Measurements from ENCODE around the gene SLC26A9.
A peak's percentile ranks its signal among the peaks of the same experiment; 100 is the strongest.

SLC26A9 gene

DNA sequence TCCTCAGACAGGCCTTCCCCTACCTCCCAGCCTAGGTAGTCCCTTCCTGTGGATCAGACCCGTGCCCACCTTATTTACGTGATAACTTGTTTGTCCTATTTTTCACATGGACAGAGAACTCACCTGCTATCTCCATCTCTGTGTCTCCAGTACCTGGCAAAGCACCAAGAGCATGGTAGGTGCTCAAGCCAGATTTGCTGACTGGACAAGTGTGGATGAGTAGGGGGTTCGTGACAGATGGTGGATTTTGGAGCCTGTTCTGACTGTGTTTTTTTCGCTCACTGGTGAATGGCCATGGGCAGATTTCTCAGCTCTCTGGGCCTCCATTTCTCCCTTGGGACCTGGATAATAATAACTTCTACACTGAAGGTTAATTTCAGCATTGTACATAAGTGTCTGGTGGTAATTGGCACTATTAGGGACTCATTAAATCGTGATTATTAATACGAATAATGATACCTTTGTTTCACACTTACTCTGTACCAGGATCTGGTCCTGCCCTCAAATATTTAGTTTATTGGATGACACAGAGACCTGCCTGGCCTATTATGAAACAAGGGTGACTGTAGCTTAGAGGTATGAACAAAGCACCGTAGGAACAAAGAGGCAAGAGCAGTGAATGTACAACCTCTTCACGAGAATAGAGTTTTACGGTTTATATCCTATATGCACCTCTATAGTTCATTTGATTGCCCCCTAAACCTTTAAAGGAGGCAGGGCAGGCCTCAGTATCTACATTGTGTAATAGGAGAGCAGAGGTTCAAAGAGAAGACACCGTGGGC lies 24.5 kb upstream of the SLC26A9 start:
- TF ChIP-seq, protein P1, sequence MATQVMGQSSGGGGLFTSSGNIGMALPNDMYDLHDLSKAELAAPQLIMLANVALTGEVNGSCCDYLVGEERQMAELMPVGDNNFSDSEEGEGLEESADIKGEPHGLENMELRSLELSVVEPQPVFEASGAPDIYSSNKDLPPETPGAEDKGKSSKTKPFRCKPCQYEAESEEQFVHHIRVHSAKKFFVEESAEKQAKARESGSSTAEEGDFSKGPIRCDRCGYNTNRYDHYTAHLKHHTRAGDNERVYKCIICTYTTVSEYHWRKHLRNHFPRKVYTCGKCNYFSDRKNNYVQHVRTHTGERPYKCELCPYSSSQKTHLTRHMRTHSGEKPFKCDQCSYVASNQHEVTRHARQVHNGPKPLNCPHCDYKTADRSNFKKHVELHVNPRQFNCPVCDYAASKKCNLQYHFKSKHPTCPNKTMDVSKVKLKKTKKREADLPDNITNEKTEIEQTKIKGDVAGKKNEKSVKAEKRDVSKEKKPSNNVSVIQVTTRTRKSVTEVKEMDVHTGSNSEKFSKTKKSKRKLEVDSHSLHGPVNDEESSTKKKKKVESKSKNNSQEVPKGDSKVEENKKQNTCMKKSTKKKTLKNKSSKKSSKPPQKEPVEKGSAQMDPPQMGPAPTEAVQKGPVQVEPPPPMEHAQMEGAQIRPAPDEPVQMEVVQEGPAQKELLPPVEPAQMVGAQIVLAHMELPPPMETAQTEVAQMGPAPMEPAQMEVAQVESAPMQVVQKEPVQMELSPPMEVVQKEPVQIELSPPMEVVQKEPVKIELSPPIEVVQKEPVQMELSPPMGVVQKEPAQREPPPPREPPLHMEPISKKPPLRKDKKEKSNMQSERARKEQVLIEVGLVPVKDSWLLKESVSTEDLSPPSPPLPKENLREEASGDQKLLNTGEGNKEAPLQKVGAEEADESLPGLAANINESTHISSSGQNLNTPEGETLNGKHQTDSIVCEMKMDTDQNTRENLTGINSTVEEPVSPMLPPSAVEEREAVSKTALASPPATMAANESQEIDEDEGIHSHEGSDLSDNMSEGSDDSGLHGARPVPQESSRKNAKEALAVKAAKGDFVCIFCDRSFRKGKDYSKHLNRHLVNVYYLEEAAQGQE (IDR thresholded peaks at IDR 0.05; ENCODE audit: insufficient replicate concordance, low read depth), result no peak
- Histone ChIP-seq H3K27ac (replicated peaks) (no peak overlapping the region), H3K4me3 (replicated peaks; ENCODE audit: insufficient read depth, low read length) (no peak overlapping the region), H3K27me3 (ENCODE audit: insufficient read depth, poor library complexity, severe bottlenecking) (no peaks in the 10 kb centered on the region)
- no peak for DNase-seq (ENCODE audit: low read depth in 1 of 2, low spot score in 1 of 2)

DNA sequence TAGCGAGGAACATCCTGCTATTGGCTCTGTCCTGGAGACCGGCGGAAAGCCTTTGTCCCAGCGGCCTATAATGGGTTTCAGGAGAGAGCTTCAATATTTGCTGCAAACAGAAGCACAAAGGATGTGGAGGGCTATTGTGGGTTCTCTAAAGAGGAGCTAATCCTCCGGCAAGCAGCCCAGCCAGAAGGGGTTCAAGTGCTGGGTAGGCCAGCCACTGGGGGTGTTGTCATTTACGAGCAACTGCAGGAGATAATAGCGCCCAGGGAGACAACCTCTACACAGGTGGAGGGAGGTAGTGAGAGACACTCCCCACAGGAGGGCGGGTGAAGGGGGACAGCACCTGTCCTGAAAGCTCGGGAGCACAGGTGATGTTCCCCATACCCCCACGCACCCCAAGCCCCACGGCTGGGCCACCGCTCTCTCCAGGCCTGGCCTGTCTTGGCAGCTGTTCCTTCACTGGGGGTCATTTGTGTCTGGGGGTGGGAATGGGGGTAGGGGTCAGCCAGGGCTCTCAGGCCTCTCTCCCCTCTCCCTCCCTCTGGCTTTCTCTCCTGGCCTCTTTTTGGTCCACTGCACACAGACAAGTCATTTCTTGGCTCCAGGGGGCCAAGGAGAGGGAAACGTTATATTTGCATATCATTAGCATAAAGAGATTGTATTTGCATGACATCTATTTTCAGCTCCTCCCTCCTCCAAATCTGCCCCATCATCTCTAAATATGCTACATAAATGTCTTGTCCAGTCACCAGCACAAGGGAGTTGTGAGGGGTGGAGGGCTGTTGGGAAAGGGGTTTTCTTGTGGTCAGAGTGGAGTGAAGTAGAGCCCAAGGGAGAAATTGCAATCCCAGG lies 22.0 kb upstream of the SLC26A9 start:
- no peak for DNase-seq (ENCODE audit: low read depth in 1 of 2, low spot score in 1 of 2)
- Histone ChIP-seq H3K27me3 (ENCODE audit: insufficient read depth, poor library complexity, severe bottlenecking) (no peaks in the 10 kb centered on the region), H3K4me3 (replicated peaks; ENCODE audit: insufficient read depth, low read length) (no peak overlapping the region), H3K27ac (replicated peaks) (no peak overlapping the region)
- TF ChIP-seq, protein P2, sequence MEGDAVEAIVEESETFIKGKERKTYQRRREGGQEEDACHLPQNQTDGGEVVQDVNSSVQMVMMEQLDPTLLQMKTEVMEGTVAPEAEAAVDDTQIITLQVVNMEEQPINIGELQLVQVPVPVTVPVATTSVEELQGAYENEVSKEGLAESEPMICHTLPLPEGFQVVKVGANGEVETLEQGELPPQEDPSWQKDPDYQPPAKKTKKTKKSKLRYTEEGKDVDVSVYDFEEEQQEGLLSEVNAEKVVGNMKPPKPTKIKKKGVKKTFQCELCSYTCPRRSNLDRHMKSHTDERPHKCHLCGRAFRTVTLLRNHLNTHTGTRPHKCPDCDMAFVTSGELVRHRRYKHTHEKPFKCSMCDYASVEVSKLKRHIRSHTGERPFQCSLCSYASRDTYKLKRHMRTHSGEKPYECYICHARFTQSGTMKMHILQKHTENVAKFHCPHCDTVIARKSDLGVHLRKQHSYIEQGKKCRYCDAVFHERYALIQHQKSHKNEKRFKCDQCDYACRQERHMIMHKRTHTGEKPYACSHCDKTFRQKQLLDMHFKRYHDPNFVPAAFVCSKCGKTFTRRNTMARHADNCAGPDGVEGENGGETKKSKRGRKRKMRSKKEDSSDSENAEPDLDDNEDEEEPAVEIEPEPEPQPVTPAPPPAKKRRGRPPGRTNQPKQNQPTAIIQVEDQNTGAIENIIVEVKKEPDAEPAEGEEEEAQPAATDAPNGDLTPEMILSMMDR (IDR thresholded peaks at IDR 0.05; ENCODE audit: insufficient read depth, low read length), result no peak
- no peak for TF ChIP-seq POLR2AphosphoS5 (IDR thresholded peaks at IDR 0.05; ENCODE audit: low read depth)
- TF ChIP-seq GABPA (IDR thresholded peaks at IDR 0.05; ENCODE audit: low read depth), result no peak
- TF ChIP-seq, protein P1 (IDR thresholded peaks at IDR 0.05; ENCODE audit: insufficient replicate concordance, low read depth), result no peak
- TF ChIP-seq SPI1 (IDR thresholded peaks at IDR 0.05; ENCODE audit: borderline replicate concordance, low read depth), result no peak

DNA sequence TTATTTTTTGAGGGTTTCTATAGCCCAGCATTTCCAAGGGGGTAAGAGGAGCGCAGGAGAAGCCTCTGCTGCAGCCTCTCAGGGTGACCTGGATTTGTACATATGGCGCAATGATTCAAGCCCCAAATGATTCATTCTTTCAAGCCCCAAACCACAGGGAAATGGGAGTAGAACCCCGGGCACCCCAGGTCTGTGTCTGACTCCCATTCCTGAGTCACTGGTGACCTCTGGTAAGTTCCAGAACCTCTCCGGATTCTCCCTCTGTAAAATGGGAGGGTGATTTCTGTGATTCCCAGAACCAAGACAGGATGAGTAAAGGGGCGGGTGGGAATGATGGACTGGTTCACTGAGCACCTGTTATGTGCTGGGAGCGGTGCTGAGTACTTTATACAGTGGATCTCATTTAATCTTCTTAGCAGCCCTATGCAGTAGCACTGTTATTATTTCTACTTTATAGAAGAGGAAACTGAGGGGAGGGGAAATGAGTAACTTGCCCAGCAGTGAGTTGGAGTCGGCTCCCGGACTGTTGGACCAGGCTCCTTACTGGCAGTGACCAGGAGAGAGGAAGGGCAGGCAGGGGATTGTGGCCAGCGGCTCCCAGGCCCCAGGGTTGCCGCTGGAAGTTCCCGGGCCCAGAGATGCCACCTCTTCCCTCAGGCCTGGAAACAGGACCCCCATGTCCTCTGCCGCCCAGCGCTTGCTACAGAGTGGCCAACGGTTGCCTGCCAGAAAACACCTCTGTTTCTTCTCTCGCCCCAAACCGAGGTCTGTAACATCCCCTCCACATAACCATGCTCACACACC lies 20.3 kb upstream of the SLC26A9 start:
- H3K27ac ChIP-seq (replicated peaks), result no peak overlapping the region
- DNase-seq (ENCODE audit: low read depth in 1 of 2, low spot score in 1 of 2), result peak in 1 of 2 experiments; percentile 37
- H3K4me3 ChIP-seq (replicated peaks; ENCODE audit: insufficient read depth, low read length), result no peak overlapping the region
- TF ChIP-seq, protein P1 (IDR thresholded peaks at IDR 0.05; ENCODE audit: insufficient replicate concordance, low read depth), result no peak
- H3K27me3 ChIP-seq (ENCODE audit: insufficient read depth, poor library complexity, severe bottlenecking), result no peaks in the 10 kb centered on the region

All from HL-60 (cell line).